Activated CD4-positive, CD25-positive, alpha-beta regulatory T cell treated with anti-CD3 and anti-CD28 coated beads, Interleukin-2, amount 50 U/mL, for 16 hours (primary cell): ENCODE results near the gene CSNK2A1.
"Not testable (repeated sequence)": the region's sequence is repeated elsewhere in the genome, so short reads cannot be mapped to it uniquely, and the experiment has no call there.

Experiments
- DNase-seq: peaks from one replicate; pipeline ENCODE4 v3.0.0-alpha.2; 2020; ENCODE audit warnings: low read depth, low spot score

The CSNK2A1 gene

DNA sequence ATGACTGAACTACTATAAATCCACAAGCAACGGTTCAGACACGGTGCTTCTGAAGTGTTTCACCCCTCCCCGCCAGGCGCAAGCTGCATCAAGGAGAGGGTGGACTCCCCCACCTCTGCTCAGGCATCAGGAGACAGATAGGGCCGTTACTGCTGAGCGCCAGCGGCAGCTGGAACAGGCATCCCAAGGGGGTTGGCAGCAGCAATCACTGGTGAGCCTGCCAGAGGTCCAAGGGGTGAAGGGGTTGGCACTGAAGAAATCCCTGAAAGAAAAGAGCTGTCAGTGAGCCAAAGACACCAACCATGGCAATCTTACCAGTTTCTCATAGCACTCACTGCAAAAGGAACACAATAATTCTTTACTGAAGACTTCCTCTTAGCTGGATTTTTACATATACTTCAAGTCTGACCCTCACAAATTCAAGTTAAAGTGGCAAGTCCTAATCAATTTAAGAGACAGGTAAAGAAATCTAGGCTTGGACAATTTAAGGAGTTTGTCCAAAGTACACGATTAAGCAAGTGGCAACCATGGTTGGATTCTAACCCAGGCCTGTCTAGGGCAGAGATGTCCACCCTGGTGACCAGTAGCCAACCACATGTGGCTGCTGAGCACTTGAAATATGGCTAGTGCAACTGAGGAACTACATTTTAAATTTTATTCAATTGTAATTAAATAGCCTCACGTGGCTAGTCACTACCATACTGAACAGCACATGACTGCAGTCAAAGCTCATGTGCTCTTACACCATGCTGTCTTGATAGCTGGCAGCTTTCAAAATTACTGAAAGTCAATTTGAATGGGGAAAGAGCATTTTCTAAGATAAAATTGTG is 59.6 kb downstream of the CSNK2A1 start:
- DNase-seq = no peak

- DNase-seq = no peak
Observed at GRCh38 chr20:481167-481566, 62.4 kb downstream of the CSNK2A1 start.

GRCh38 chr20:480044-480443 is 63.5 kb downstream of the CSNK2A1 start:
- DNase-seq = no peak

DNA sequence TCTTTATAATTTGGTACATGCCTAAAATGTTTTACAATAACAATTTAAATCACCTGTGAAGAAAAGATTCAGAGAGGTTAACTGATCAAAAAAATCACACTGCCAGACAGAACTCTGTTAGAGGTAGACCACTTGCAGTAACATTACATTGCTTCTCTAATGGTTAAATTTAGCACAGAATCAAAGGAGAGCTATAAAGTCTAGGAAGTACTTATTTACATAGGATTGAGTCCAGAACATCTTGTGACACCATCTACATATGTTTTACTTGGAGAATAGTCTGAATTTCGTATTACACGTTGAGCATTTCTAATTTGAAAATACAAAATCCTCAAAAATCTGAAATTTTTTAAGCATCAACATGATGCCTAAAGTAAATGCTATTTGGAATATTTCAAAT is 64.1 kb downstream of the CSNK2A1 start:
- DNase-seq = no peak

GRCh38 chr20:478949-479429 is 64.6 kb downstream of the CSNK2A1 start:
- DNase-seq = no peak

DNA sequence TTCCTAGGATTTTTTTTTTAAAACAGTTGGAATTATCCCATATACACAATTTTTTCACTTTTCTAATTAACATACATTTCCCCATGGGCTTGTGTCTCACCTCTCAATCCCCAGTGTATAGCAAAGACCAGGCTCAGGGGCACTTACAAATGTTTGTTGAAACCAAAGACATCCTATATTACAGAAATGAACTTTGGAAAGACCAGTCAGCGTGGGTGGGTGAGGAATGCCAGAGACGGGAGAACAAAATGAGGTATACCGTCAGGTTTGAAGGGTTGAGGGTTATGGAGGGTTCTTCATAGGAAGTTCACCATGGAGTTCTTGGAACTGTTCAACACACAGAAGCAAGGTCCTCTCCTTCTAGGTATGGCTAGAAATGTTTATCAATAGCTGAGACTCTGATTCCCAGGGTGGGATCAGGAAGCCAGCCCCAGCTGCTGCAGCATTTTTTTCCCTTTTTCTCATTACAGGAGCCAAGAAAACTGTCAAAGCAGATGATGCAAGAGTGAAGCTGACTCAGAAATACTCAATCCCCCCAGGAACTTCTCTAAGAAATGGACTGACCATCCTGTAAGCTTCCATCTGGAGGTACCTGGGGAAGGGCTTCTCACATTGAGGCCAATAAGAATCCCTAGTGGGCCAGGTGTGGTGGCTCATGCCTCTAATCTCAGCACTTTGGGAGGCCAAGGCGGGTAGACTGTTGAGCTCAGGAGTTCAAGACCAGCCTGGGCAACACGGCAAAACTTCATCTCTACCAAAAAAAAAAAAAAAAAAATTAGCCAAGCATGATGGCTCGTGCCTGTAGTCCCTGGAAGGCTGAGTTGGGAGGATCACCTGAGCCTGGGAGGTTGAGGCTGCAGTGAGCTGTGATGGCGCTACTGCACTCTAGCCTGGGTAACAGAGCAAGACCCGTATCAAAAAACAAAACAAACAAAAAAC is 65.3 kb downstream of the CSNK2A1 start:
- DNase-seq = no peak

- DNase-seq = not testable (repeated sequence)
Observed at GRCh38 chr20:476561-477249, 66.9 kb downstream of the CSNK2A1 start.

GRCh38 chr20:475463-476357 is 67.9 kb downstream of the CSNK2A1 start:
- no peak for DNase-seq

- no peak for DNase-seq
Observed at GRCh38 chr20:474581-474980, 69.0 kb downstream of the CSNK2A1 start.

- DNase-seq = no peak
Observed at GRCh38 chr20:472889-473292, 70.7 kb downstream of the CSNK2A1 start.

DNA sequence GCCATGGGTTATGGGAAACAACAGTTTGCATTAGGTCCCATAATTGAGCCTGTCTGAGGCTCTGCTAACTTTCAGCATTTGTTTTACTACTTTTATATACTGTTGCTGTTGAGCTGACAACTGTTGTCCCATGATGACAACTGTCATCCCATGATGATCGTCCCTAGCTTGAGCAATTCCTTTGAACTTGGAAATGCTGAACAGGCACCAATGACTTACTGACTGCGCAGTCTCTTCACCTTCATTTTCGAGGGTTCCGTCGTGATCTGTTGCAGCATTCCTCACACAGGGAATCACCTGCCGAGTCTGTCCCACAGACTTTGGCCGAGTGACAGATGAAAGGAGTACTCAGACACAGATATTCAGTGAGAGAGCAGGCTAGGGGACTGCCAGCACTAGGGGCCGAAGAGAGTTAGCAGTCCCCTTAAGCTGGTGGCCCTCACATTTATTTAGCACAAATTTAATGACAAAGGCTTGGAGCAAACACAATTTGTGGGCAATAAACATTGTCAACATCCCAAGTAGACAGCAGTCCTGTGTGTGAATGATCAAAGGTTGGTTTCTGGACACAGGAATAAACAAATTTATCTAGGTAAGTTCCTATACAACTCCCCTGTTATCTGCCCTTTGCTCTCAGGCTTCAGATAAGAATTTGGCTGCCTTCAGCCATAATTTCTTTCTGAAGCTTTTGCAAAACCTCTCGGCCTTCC is 71.3 kb downstream of the CSNK2A1 start:
- DNase-seq = no peak

DNA sequence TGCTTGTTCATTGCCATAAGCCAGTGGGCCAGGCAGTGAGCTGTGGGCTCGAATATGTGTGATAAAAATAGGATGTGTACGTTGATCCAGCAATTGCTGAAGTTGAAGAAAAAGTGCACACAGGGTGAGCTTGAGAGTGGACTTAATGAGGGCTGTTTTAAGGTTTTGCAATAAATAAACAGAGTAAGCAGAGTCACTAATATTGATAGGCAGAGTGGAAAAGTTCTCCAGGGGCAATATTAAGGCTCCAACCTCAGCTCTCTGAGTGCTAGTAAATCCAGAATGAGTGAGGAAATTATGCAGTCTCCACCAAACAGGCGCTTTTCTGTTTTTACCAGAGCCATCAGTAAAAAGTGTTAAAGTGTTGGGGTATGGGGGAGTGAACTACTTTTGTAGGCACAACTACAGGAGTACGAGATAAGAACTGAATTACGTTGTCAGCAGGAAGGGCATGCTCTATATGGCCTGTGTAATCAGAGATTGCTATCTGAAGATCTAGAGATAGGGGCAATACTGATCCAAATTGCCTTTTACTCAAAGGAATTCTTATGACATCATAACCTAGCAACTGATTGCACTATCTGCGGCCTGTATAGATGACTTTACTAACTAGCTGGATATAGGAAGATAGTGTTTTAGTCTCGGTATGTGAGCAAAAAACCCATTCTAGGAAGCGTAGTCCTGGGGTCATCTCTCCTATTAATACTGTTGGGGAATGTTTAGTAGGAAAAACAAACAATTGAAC is 73.7 kb downstream of the CSNK2A1 start:
- DNase-seq = no peak

- no peak for DNase-seq
Observed at GRCh38 chr20:467755-468154, 75.8 kb downstream of the CSNK2A1 start.

DNA sequence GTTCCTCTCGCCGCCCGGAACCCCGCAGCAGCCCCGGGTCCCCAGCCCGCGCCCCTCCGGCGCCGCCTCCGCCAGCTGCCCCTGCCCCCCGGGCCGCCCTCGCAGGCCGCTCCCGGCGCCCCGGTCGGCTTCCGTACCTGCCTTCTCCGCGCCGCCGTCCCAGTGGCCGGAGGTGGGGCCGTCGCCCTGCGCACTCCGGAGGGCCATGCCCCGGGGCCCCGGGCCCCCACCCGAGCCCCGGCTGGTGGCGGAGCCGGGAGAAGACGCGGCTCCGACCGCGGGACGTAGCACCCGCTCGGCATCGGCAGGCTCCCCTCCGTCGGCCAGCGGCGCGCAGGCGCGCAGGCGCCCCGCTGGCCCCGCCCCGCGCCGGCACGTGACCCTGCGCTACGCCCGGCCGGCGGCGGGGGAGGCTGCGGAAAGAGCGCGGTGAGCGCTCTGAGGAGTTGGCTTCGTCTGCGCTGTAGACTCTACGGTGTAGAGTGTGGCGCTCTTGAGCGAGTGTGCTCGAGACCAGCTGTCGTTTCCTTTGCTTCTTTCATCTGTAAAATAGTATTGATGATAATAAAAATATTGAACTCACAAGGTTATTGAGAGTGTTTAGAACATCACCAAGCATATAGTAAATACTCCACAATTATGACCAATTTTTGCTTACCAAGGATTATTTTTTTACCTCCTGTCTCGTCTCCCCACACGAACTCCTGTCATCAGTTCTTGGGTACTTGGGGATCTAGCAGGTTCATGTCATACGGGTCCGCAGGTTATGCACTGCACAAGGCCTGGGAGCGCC is 81.2 kb downstream of the CSNK2A1 start, which contains the start of gene TBC1D20:
TSS of gene TBC1D20 (minus strand) at position 335 of the 793 bp plus-strand sequence. CDS start at position 207, 128 bp downstream.
- DNase-seq = peak; percentile 70

DNA sequence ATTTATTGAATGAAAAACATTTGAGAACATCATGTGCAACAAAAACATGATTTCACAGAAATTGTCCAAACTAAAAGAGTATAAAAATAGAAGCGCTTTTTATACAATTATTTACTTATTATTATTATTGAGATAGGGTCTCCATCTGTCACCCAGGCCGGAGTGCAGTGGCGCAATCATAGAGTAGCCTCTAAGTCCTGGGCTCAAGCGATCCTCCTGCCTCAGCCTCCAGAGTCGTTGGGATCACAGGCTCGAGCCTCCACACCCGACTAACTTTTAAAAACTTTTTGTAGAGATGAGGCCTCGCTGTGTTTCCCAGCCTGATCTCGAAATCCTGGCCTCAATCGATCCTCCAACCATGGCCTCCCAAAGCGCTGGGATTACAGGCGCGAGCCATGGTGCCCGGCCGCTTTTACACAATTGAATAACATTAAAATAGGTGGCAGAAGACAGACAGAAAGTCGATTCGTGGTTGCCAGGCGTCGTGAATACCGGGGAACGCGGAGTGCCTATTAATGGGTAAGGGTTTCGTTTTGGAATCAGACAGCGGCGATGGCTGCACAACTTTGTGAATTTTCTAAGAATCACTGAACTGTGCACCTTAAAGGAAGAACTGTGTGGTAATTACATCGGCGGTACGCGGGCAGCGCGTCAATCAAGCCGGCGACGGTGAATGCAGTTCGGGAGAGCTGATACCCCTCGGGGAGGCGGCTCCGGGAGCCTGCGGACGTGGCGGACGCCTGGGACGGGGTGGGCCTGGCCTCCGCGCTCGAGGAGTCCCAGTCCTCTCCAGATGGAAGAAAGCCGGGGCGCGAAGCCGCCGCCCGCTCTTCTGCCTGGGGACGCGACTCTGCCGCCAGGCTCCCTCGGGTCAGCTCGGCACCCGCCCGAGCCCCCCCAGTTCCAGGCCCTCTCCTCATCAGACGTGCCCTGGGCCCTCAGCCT is 82.1 kb downstream of the CSNK2A1 start:
- DNase-seq = peak; percentile 6

- no peak for DNase-seq
Observed at GRCh38 chr20:460707-461106, 82.9 kb downstream of the CSNK2A1 start.

GRCh38 chr20:460180-460579 is 83.4 kb downstream of the CSNK2A1 start:
- no peak for DNase-seq
